Adrenal gland (tissue), 5 donors: ENCODE measurements around the gene CCDC92B.

ENCODE experiments used
- POLR2A ChIP-seq, 2 donors: fragments of 450-650 bp; IDR thresholded peaks; one replicate each; pipeline ENCODE4 v1.6.1; 2017; ENCODE audit warnings: antibody characterized with exemption in 2 of 2, mild to moderate bottlenecking in 2 of 2, moderate library complexity in 1 of 2
- TF ChIP-seq, protein P1 (sequence below), 6 experiments: fragments of 450-650 bp in 4 of 6; fragments of 200-600 bp in 2 of 6; sonication (generic) in 1 of 6; IDR thresholded peaks; 1 replicate in 5 of 6; 2 replicates in 1 of 6; pipeline versions ENCODE4 v1.5.1 to v1.8.0; 2016 to 2021; ENCODE audit warnings: antibody characterized with exemption in 6 of 6, mild to moderate bottlenecking in 2 of 6, moderate library complexity in 1 of 6
- donor health status: DM: no; HTN: no; CAD: no.

DNA sequence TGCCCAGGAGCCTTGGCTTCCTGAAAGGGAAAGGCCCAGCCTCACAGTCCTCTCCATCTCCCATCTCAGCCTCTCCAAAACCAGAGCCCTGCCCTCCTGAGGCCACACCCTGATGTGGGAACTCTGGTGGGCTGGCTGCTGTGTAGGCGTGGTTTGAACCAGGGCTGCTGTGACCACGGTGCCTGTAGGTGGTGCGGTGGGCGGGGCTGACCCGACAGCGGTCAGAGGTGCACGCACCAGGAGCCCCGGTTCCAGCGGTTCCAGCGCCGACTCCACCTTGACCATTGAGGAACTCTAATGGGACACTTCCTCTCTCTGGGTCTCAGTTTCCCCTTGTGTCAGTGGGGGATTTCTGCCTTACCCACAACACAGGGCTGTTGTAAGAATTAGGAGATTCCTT lies 49.2 kb upstream of the CCDC92B start:
- TF ChIP-seq, protein P1, sequence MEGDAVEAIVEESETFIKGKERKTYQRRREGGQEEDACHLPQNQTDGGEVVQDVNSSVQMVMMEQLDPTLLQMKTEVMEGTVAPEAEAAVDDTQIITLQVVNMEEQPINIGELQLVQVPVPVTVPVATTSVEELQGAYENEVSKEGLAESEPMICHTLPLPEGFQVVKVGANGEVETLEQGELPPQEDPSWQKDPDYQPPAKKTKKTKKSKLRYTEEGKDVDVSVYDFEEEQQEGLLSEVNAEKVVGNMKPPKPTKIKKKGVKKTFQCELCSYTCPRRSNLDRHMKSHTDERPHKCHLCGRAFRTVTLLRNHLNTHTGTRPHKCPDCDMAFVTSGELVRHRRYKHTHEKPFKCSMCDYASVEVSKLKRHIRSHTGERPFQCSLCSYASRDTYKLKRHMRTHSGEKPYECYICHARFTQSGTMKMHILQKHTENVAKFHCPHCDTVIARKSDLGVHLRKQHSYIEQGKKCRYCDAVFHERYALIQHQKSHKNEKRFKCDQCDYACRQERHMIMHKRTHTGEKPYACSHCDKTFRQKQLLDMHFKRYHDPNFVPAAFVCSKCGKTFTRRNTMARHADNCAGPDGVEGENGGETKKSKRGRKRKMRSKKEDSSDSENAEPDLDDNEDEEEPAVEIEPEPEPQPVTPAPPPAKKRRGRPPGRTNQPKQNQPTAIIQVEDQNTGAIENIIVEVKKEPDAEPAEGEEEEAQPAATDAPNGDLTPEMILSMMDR (IDR thresholded peaks at IDR 0.05) = no peak
- no peak for TF ChIP-seq POLR2A (IDR thresholded peaks at IDR 0.05)
